ENCODE data around the gene PLXDC2. TPM values are rescaled to one million over a fixed set of nuclear protein-coding genes. Genes with fewer than 3 reads are reported as not detected.

PLXDC2 gene
- total RNA-seq, 1 experiment from 2014 or later: 0.20 TPM

- RAD21 ChIA-PET (ENCODE audit: low non-redundant PET in 1 of 2, low total read pairs in 2 of 2, uncharacterized antibody in 2 of 2, unreplicated experiment in 2 of 2): no interaction called here
- CTCF ChIA-PET: no interaction called here
- Histone ChIP-seq H4K20me1 (ENCODE audit: insufficient read depth) (no peaks in the 10 kb centered on the region), H3K4me3 (replicated peaks in 1 of 2; ENCODE audit: low read depth in 1 of 2, low read length in 2 of 2) (no peak overlapping the region), H3K4me1 (ENCODE audit: control insufficient read depth in 1 of 2, insufficient read depth in 2 of 2, low read length in 2 of 2) (no peaks in the 10 kb centered on the region), H3K4me2 (ENCODE audit: low read length) (no peak overlapping the region), H3K9me2 (ENCODE audit: insufficient read depth) (no peaks in the 10 kb centered on the region), H2AFZ (ENCODE audit: low read depth, low read length, poor library complexity, severe bottlenecking) (no peak overlapping the region), H3K27ac (ENCODE audit: low read depth, low read length) (no peak overlapping the region), H3K9me3 (ENCODE audit: control insufficient read depth in 1 of 2, insufficient read depth in 1 of 2, low read depth in 1 of 2, low read length in 2 of 2) (peaks cover 6 to 14% of the 10 kb centered on the region in 2 experiments; a peak in 2 of 4 replicates), H3K36me3 (ENCODE audit: control insufficient read depth in 1 of 2, insufficient read depth in 2 of 2, low read length in 2 of 2) (no peaks in the 10 kb centered on the region), H3K79me2 (ENCODE audit: insufficient read depth, low read length) (no peaks in the 10 kb centered on the region), H3K9ac (ENCODE audit: low read length) (no peak overlapping the region), H3K27me3 (ENCODE audit: insufficient read depth, low read length) (no peaks in the 10 kb centered on the region)
- ATAC-seq: no peak
- no peak for TF ChIP-seq SIN3A (IDR thresholded peaks at IDR 0.05; ENCODE audit: low read depth)
- no peak for TF ChIP-seq POLR2A (IDR thresholded peaks at IDR 0.05; ENCODE audit: borderline replicate concordance, extremely low read depth, insufficient read depth, insufficient read length)
- no peak for TF ChIP-seq REST (IDR thresholded peaks at IDR 0.05; ENCODE audit: low read depth)
- no peak for TF ChIP-seq FOSL1 (IDR thresholded peaks at IDR 0.05; ENCODE audit: low read depth)
- TF ChIP-seq CBX3 (IDR thresholded peaks at IDR 0.05; ENCODE audit: low read depth): no peak
- no peak for TF ChIP-seq ZNF274 (IDR thresholded peaks at IDR 0.05; ENCODE audit: low read depth, low read length)
- no peak for TF ChIP-seq ZBTB33 (IDR thresholded peaks at IDR 0.05; ENCODE audit: extremely low read depth, insufficient replicate concordance, low read length)
- TF ChIP-seq YY1 (IDR thresholded peaks at IDR 0.05; ENCODE audit: extremely low read depth, insufficient replicate concordance, low read depth, low read length): no peak
- no peak for TF ChIP-seq ZFX (IDR thresholded peaks at IDR 0.05)
- no peak for TF ChIP-seq SRF (IDR thresholded peaks at IDR 0.05; ENCODE audit: low read depth)
- POLR2A ChIA-PET: no interaction called here
- no peak for DNase-seq (ENCODE audit: low read depth, low spot score)
- BruUV-seq (replicated peaks): no TSS peak
- intact Hi-C loops (cut with micrococcal nuclease): no loop called here
Observed at GRCh38 chr10:20237091-20237570, 420.9 kb downstream of the PLXDC2 start.

Data from HCT116 (cell line).